ENCODE results near the gene HOXA1.

The HOXA1 gene

DNA sequence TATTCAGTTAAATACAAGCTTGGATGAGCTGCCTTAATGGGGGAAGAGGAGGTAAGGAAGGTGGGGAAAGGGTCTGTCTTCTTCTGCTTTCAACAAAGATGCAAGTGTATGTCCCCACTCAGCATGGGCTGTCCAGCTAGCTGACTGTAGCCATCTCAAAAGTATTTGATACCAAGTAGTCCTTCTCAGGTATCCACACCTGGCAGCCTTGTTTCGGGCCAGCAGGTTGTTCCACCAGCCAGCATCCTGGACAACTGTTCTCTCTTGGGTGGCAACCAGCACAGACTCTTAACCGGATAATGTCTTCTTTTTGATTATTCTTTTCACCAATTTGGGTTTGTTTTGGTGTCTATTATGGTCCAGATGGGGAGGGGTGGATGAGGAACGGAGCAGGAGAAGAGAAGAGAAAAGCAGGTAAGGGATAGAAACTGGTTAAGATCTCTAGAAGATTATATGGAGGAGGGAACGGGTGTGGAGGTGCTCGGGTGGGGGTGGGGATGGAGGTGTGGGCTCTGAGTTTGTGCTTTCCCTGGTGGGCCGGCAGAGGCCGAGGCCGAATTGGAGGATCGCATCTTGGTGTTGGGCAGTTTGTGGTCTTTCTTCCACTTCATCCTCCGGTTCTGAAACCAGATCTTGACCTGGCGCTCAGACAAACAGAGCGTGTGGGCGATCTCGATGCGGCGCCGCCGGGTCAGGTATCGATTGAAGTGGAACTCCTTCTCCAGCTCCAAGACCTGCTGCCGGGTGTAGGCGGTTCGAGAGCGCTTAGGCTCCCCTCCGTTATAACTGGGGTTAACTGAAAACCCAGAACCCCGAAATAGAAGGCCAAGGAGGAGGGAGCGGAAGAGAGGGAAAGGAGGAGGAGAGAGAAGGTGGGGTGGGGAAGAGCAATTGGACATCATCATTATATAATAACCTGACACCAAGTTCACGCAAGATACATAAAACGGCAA, 33.3 kb upstream of the HOXA1 start:
- no peaks in the 10 kb centered on the region for H3K4me1 Mint-ChIP-seq
- no peak overlapping the region for H3K27ac Mint-ChIP-seq (ENCODE audit: low read depth)
- H3K4me3 Mint-ChIP-seq, result no peak overlapping the region
- H3K9me3 Mint-ChIP-seq, result no peaks in the 10 kb centered on the region
- peaks cover 68% of the 10 kb centered on the region for H3K27me3 Mint-ChIP-seq
- DNase-seq (ENCODE audit: low spot score in 2 of 2) (no peak), ATAC-seq (replicated peaks; ENCODE audit: extremely low read depth, poor library complexity, severe bottlenecking) (no peak)
- H3K36me3 Mint-ChIP-seq (ENCODE audit: insufficient read depth), result no peaks in the 10 kb centered on the region

DNA sequence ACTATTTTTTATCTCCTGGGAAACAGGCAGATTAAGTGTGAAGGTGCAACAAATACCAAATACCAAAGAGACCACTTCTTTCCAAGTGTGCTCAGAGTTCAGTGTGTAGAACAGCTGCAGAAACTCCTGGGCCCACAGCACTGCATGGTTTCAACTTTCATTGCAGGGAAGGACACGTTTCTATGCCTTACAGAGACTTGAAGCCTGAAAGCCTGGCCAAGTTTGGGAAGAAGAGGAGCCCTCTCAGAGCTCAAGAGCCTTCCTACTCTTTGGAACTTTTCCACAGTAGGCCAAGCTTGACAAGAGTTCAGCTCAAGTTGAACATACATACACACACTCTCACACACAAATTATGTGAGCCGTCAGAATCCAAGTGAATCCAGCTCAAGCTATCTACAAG, 32.2 kb upstream of the HOXA1 start:
- no peaks in the 10 kb centered on the region for H3K4me1 Mint-ChIP-seq
- H3K36me3 Mint-ChIP-seq (ENCODE audit: insufficient read depth), result no peaks in the 10 kb centered on the region
- no peak for ATAC-seq (replicated peaks; ENCODE audit: extremely low read depth, poor library complexity, severe bottlenecking)
- H3K27ac Mint-ChIP-seq (ENCODE audit: low read depth), result no peak overlapping the region
- no peaks in the 10 kb centered on the region for H3K9me3 Mint-ChIP-seq
- DNase-seq (ENCODE audit: low spot score in 2 of 2), result no peak
- no peak overlapping the region for H3K4me3 Mint-ChIP-seq
- H3K27me3 Mint-ChIP-seq, result peaks cover 64% of the 10 kb centered on the region

DNA sequence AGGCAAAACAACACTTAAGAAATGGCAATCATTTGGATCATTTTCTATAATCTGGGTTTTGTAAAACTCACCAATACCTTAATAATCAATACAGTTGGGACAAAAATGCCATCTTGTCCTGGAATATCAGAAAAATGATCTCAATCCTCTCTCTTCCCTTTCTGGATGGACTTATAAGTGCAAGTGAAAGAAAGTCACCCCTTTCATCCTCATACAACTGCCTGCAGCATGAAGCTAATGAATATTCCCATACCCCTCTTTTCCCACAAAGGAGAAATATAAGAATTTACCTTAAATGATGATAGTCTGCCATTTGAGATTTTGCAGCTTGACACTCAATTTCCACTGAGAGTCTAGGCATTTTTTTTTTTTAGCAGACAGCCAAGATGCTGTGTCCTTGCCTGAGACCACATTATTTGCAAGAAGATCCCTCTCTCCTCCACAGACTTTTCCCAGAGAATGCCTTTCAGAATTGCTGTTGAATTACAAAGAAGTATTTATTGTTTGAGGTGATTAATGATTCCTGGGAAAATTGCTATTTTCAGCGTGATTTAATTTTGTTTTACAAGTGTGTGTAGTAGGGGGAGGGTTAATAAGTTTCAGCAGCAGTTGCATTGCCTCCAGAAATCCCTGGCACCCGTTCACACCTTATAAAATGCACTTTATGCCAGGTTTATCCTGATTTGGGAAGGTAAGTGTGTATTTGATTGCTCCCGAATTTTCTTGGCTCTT, 31.0 kb upstream of the HOXA1 start:
- no peaks in the 10 kb centered on the region for H3K4me1 Mint-ChIP-seq
- DNase-seq (ENCODE audit: low spot score in 2 of 2) (no peak), ATAC-seq (replicated peaks; ENCODE audit: extremely low read depth, poor library complexity, severe bottlenecking) (no peak)
- H3K9me3 Mint-ChIP-seq, result no peaks in the 10 kb centered on the region
- H3K36me3 Mint-ChIP-seq (ENCODE audit: insufficient read depth), result no peaks in the 10 kb centered on the region
- no peak overlapping the region for H3K4me3 Mint-ChIP-seq
- H3K27me3 Mint-ChIP-seq, result peaks cover 60% of the 10 kb centered on the region
- no peak overlapping the region for H3K27ac Mint-ChIP-seq (ENCODE audit: low read depth)

DNA sequence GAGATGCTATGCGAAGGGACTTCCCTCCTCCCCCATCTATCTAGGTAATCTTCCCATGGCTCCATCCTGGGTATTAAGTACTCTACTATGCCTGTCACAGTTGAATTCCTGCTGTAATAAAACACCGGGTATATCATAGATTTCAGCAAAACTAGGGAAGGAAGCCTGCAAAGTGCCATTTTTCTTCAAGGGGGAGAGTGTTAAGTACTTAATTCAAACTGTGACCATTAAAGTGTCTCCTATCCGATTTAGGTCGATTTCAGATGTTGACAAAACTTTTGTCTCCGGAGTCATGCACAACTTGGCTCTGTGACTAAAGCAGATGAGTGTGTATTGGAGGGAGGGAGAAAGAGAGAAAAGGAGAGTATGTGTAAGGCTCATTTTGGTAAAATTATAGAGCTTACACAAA, 30.2 kb upstream of the HOXA1 start:
- Mint-ChIP-seq H3K4me1 (no peaks in the 10 kb centered on the region), H3K9me3 (no peaks in the 10 kb centered on the region), H3K36me3 (ENCODE audit: insufficient read depth) (no peaks in the 10 kb centered on the region), H3K4me3 (no peak overlapping the region), H3K27ac (ENCODE audit: low read depth) (no peak overlapping the region), H3K27me3 (peaks cover 60% of the 10 kb centered on the region)
- ATAC-seq (replicated peaks; ENCODE audit: extremely low read depth, poor library complexity, severe bottlenecking) (no peak), DNase-seq (ENCODE audit: low spot score in 2 of 2) (no peak)

DNA sequence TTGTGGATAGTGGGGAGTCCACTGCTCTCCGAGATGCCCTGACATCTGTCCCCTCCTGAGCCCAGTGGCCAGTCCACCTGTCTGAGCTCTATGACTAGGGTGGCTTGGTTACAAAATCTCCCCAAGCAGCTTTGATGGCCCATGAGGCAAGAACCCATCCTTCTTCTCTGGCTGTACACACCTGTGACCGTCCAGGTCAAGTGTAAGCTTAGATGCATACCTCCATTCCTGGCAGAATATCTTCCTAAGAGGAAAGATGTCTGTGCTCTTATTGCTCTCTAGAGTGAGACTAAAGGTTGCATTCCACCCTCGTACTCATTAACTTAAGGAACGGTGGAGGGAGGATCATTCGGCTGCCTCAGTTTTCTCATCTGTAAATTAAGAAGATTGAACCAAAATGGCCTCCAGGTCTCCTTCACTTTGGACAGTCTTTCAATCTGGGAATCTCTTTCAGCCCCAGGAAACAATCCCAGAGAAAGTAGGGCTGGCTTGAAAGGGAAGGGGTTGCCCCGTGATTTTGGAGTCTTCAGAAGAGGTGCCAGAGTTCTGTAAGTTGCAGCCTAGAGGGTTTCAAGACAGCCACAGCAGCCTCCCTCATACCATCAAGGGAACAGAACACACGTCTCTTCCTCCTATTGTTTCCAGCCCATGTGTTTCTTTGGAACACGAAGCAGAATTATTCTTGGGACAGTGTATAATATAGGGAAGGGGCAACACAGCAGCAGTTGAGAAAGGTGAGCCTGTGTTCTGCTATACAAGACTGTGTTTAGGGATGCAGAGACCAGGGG, 29.3 kb upstream of the HOXA1 start:
- H3K27me3 Mint-ChIP-seq, result peaks cover 60% of the 10 kb centered on the region

DNA sequence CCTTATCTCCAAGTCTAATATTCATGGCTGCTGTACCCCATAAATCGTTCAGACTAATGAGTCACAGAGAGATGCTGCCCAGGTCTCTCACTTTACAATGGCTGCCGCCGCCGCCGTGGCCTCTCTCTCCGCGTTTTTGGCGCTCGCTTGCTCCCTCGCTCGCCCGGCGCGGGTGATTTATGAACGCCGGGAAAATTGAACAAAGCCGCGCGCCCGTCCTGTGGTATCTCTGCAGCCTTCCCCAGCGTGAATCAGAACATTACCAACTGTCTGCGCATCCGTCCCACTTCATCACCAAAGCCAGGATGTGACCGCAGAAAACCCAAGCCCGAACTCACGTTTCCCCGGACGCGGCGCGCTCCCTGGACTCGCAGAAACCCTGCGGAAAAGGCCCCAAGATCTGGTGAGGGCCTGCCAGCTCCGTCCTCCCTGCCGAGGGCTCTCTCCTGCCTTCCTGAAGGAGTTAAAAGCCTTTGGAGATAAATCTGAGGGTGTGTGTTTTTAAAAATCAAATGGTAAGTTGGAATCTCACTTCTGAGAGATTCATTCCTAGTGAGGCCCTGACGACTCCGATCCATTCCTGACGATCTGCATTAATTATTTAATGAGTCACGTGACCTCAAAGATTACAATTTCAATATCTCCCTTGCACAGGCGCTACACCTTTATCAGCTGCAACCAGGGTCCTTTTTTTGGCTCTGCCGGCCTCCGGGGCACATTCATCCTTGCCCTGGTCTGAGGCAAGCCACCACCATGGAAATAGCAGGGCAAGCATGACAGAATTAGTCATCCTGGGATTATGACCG, 28.5 kb upstream of the HOXA1 start:
- H3K4me1 Mint-ChIP-seq, result no peaks in the 10 kb centered on the region
- H3K36me3 Mint-ChIP-seq (ENCODE audit: insufficient read depth), result no peaks in the 10 kb centered on the region
- H3K9me3 Mint-ChIP-seq, result no peaks in the 10 kb centered on the region
- no peak overlapping the region for H3K4me3 Mint-ChIP-seq
- H3K27me3 Mint-ChIP-seq, result peaks cover 58% of the 10 kb centered on the region
- no peak for ATAC-seq (replicated peaks; ENCODE audit: extremely low read depth, poor library complexity, severe bottlenecking)
- no peak overlapping the region for H3K27ac Mint-ChIP-seq (ENCODE audit: low read depth)
- no peak for DNase-seq (ENCODE audit: low spot score in 2 of 2)

More for the DNA sequence above, 29.3 kb upstream of the HOXA1 start:
- H3K9me3 Mint-ChIP-seq, result no peaks in the 10 kb centered on the region
- no peaks in the 10 kb centered on the region for H3K4me1 Mint-ChIP-seq
- DNase-seq (ENCODE audit: low spot score in 2 of 2) (no peak), ATAC-seq (replicated peaks; ENCODE audit: extremely low read depth, poor library complexity, severe bottlenecking) (no peak)
- no peaks in the 10 kb centered on the region for H3K36me3 Mint-ChIP-seq (ENCODE audit: insufficient read depth)
- H3K27ac Mint-ChIP-seq (ENCODE audit: low read depth), result no peak overlapping the region
- H3K4me3 Mint-ChIP-seq, result no peak overlapping the region

DNA sequence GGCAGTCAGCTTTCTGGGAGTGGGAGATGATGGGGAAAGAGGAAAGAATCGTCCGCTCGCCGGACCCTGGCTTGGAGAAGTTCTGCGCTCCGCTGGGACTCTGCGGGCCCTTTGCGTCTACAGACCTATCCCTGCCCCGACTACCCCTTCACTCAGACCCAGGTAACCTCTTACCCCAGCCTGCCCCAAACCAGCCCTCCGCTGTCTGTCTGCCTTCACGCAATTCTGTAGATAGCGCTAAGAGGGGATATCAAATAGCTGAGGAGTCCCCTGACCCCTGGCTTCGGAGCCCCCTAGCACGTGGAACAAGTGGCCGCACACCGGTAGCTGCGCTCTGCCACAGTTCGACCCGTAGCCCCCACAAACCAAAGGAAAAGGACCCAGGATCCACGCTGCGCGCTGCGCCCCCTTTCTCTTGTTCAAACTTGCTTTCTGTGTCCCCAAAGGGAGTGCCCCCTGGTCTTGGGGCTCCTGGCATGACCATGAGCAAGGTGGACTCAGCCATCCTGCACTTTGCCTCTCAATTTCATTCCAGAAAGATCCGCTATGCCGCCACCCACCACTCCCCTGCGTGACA, 27.8 kb upstream of the HOXA1 start:
- H3K4me3 Mint-ChIP-seq, result no peak overlapping the region
- ATAC-seq (replicated peaks; ENCODE audit: extremely low read depth, poor library complexity, severe bottlenecking) (no peak), DNase-seq (ENCODE audit: low spot score in 2 of 2) (no peak)
- H3K9me3 Mint-ChIP-seq, result no peaks in the 10 kb centered on the region
- no peaks in the 10 kb centered on the region for H3K36me3 Mint-ChIP-seq (ENCODE audit: insufficient read depth)
- H3K27me3 Mint-ChIP-seq, result peaks cover 51% of the 10 kb centered on the region
- no peaks in the 10 kb centered on the region for H3K4me1 Mint-ChIP-seq
- no peak overlapping the region for H3K27ac Mint-ChIP-seq (ENCODE audit: low read depth)

DNA sequence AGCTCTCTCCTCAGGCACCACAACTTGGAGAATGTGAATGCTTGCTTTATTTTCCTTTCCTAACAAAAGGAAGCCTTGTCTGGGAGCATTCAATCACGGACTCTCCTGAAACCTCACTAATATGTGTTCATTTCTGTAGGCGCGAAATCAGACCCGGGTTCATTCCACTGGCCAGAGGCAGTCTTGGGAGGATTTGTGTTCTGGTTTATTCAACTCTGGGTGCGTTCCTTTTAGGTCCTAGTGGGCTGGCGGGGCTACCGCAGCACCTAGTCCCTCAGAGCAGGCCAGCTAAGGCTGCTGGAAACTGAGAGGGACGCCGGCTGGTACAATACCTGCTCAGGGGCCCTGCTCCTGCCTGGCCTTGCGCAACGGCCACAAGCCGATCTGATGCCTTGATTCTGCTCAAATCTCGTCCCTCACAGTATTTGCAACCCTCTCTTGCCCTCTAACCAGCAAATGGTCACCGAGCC, 27.2 kb upstream of the HOXA1 start:
- H3K4me3 Mint-ChIP-seq, result no peak overlapping the region
- no peak for ATAC-seq (replicated peaks; ENCODE audit: extremely low read depth, poor library complexity, severe bottlenecking)
- no peaks in the 10 kb centered on the region for H3K9me3 Mint-ChIP-seq
- no peak for DNase-seq (ENCODE audit: low spot score in 2 of 2)
- no peak overlapping the region for H3K27ac Mint-ChIP-seq (ENCODE audit: low read depth)
- H3K36me3 Mint-ChIP-seq (ENCODE audit: insufficient read depth), result no peaks in the 10 kb centered on the region
- peaks cover 48% of the 10 kb centered on the region for H3K27me3 Mint-ChIP-seq
- no peaks in the 10 kb centered on the region for H3K4me1 Mint-ChIP-seq

DNA sequence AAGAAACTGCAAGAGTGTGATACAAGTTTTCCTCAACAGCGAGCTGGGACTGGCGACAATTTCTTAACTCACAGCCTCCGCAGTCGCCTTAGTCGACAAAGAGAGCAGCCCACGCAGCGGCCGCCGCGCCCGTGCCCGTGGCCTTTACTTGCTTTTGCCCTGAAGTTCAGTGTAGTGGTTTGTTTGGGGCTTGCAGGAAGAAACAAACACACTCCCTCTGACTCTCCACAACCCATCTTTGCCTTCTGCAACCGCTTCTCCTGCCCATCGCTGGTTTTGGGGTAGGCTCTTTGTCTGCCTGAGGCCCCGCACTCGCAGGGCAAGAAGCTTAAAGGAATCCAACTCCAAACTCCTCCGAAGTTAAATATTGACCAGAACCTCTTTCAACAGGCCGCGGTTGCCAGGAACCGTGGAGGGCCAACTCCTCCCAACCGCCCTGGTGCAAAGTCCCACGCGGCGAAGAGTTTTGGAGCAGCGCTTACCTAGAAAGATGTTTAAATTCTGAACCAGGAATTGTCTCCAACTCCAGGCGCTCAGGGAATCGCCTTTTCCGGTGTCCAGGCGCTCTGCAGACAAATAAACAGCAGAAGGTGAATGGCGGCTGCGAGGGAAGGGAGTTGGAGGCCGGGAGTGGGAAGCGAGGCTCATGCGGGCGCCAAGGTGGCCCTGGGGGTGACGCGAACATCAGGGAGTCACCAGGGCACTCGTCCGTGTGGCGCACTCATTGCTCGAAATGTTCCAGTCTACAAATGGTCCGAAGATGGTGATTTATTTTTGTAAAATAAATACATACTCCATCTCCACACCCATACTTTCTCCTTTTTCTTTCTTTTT, 26.5 kb upstream of the HOXA1 start:
- H3K4me1 Mint-ChIP-seq, result no peaks in the 10 kb centered on the region
- H3K27ac Mint-ChIP-seq (ENCODE audit: low read depth), result no peak overlapping the region
- no peak for DNase-seq (ENCODE audit: low spot score in 2 of 2)
- no peaks in the 10 kb centered on the region for H3K36me3 Mint-ChIP-seq (ENCODE audit: insufficient read depth)
- H3K9me3 Mint-ChIP-seq, result no peaks in the 10 kb centered on the region
- H3K4me3 Mint-ChIP-seq, result no peak overlapping the region
- peaks cover 48% of the 10 kb centered on the region for H3K27me3 Mint-ChIP-seq
- no peak for ATAC-seq (replicated peaks; ENCODE audit: extremely low read depth, poor library complexity, severe bottlenecking)

DNA sequence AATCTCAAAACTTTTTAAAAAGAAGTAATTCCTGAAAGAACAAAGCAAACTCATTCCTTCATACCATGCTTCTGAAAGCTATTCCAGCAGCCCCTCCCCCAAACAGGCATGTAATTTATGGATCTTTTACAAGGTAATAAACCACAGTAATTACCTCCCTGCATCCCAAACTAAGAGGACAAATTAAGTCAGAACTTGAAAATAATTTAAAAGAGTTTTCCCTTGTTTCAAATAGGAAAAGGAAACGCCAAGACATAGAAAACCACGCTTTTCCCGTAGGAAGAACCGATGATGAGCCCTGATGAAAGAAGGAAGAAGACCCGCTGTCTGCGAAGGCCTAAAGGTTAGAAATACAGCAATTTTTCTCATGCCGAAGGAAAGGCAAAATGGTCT, 25.9 kb upstream of the HOXA1 start:
- peaks cover 46% of the 10 kb centered on the region for H3K27me3 Mint-ChIP-seq
- ATAC-seq (replicated peaks; ENCODE audit: extremely low read depth, poor library complexity, severe bottlenecking) (no peak), DNase-seq (ENCODE audit: low spot score in 2 of 2) (no peak)
- H3K4me1 Mint-ChIP-seq, result no peaks in the 10 kb centered on the region
- H3K9me3 Mint-ChIP-seq, result no peaks in the 10 kb centered on the region
- no peak overlapping the region for H3K27ac Mint-ChIP-seq (ENCODE audit: low read depth)
- H3K4me3 Mint-ChIP-seq, result no peak overlapping the region
- H3K36me3 Mint-ChIP-seq (ENCODE audit: insufficient read depth), result no peaks in the 10 kb centered on the region

DNA sequence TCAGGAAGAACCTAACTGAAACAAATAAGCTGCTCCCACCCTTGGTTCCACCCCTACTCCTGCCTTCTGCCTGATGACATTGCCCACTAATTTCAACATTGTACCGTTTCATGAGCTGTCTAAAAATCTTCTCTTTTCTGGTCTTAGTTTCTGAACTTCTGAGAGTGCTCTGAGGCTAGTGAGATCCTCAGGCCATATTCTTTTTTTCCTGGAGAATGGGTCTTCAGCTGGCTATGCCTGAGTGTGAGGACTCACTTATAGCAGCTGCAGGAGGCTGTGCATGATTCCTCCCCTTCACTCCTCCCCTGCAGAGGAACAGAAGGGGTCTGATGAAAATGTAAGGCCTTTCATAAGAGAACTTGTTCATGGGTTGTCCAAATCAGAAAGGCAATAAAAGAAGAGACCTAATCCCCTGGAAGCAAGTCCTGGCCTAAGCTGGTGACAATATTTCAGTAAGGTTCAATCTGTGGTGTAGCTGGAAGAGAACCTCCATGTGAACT, 23.7 kb upstream of the HOXA1 start:
- Mint-ChIP-seq H3K36me3 (ENCODE audit: insufficient read depth) (no peaks in the 10 kb centered on the region), H3K4me3 (no peak overlapping the region), H3K27me3 (peaks cover 24% of the 10 kb centered on the region), H3K27ac (ENCODE audit: low read depth) (no peak overlapping the region), H3K4me1 (no peaks in the 10 kb centered on the region), H3K9me3 (no peaks in the 10 kb centered on the region)
- DNase-seq (ENCODE audit: low spot score in 2 of 2) (no peak), ATAC-seq (replicated peaks; ENCODE audit: extremely low read depth, poor library complexity, severe bottlenecking) (no peak)

Data from central memory CD8-positive, alpha-beta T cell (primary cell).